HG03066 (cell line): ENCODE data around the gene SMARCA2.

Experiments
- ATAC-seq: cut with Tn5 transposase; IDR thresholded peaks from one replicate; pipeline ENCODE4 v1.9.1; 2021; ENCODE audit warnings: low read depth; ENCODE audit not compliant: unreplicated experiment

The SMARCA2 gene

DNA sequence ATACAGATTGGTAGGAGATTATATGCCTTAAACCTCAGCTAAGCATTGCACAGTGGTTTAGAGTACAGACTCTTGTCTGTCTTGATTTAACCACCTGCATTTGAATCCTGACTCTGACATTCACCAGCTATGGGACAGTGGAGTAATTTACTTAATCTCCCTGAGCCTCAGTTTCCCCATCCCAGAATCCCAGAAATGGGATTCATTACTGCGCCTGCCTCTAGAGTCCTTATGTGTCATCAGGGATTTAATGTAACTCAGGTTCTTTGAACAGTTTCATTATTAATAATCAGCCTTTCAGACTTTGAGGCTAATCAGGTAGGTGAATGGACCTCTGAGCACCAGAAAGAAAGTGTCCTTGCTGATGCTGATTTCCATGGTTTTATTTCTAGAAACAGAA lies 149.1 kb downstream of the SMARCA2 start:
- ATAC-seq = no peak

- no peak for ATAC-seq
These were observed 151.1 kb downstream of the SMARCA2 start for GRCh38 chr9:2166203-2166602.

DNA sequence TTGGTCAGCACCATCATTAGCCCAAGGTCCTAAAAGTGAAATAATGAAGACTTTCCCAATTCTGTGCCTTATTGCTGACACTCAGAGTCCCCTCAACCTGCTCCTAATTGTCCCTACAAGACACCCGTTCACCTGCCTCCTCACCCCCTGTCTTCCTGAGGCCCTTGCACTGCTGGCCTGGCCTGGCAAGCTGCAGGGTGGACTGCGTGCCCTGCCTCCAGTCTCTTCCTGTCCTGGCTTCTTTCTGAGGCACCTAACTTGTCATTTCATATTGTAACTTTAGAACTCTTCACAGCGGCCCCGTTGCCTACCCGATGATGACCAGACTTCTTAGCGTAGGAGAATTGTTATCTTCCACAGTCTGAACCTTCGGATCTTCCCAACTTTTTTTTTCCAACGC lies 153.9 kb downstream of the SMARCA2 start:
- ATAC-seq = no peak

GRCh38 chr9:2170722-2171121 lies 155.6 kb downstream of the SMARCA2 start:
- ATAC-seq = no peak

GRCh38 chr9:2173170-2173569 lies 158.0 kb downstream of the SMARCA2 start:
- no peak for ATAC-seq

DNA sequence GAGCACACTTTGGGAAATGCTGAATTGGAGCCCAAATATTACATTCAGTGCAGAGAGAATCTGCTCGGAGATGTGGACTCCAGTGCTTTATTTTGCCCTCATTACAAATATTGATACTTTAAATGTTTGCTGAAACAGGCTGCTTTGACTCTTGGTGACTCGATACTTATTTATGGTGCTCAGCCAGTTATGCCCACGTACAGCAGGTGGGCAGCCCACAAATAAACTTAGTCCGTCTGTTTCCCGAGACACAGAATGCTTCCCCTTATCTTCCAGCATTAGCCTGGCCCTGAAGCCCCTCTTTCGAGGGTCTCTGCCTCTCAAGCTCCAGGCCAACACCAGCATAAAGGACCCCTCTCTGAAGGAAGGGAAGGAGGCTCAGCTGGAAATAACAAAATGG lies 158.7 kb downstream of the SMARCA2 start:
- ATAC-seq = no peak

GRCh38 chr9:2174306-2174705 lies 159.2 kb downstream of the SMARCA2 start:
- no peak for ATAC-seq

DNA sequence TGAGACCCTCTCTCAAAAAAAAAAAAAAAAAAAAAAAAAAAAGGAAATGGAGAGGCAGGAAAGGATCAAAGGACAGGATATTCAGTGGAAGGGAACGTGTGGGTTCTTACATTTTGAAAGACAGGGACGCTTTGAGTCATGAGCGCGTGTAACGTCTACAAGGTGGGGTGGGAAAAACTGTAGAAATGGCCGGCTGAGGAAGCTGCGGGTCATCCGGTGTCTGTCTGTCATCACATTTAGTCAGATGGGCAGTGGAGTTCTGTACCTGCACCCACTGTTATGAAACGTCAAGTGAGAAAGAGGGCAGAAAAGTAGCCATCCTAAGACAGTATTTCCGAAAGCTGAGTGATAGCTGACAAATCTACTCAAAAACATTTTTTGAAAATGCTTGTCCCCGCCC lies 159.8 kb downstream of the SMARCA2 start:
- ATAC-seq = no peak

DNA sequence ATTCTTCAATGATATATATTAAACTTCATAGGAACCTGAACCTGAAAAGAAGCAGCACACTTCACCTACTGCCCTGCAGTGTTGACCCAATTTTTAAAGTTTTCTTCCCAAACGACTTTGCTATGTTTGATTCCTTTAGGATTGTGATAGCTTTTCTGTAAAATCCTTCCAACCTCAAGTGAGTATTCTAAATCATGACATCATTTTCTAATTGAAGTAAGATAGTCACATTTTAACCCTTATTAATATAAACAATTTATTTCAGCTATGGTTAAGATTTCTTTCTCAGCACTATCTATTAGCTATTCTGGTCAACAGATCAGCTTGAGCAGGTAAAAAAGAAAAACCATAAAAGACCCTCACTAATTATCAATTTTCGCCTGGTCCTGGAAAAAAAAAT lies 162.0 kb downstream of the SMARCA2 start:
- no peak for ATAC-seq

DNA sequence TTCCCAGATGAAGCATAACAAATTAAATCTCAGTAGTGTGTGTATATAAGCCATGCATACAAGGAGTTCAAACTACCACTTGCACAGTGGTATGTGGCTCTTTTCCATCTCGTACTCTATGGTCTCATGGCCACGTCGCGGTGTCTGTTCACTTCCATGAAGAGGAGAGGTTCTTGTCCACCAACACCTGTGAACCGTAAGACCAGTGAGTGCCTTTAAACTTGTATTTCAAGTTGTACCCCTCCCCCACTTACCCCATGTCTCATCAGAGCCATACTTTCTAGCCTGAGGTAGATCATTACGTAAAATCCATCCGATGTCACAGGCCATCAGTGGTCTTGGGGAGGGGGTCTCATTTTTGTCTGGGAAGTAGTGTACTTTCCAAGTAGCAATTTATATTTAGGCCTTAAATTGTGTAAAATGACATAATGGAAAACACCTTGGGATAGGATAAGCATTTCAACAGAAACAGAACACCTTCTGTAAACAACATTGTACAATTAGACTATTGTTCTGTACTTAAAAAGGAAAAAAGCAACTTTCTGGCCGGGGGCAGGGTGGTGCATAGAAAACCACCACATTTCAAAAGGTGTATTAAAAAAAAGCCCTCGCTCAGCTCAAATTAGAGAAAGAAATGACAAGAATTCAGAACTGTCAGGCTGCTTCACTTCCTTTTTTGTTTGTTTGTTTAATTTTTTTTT lies 163.0 kb downstream of the SMARCA2 start:
- ATAC-seq = no peak

DNA sequence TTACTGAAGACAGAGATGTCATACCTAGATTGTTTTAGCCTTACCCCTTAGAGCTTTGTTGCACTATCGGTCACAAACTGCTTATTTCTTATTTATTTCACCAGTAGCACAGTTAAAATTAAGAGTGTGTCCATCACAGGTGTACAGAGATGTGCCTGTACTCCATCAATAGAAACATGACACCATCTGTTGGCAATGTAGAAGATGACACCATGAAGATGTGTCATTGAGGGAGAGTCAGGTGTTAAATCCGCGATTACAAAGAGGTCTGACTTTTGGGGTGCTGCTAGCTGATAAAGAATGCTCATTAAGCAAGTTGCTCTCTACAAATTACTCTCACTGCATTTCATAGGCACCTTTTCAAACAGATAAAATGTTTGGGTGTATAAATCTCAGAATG lies 164.4 kb downstream of the SMARCA2 start:
- ATAC-seq = no peak

DNA sequence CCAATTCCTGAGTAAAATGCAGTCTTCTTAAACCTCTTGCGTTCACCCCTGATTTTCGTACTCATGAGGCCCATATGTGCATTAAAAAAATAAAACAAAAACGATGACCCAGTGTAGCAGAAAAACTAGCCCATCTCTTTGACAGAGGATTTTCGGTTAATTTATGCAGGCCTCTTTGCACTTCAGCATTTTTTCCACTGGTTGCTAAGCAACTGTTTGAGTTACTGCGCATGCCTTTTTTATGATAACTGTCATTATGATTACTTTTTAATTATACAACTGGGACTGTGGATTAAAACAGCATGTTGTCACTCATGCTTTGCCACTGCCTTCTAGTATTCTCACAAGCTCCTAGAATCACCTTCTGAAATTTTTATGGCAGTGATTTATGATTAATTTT lies 165.0 kb downstream of the SMARCA2 start:
- no peak for ATAC-seq

DNA sequence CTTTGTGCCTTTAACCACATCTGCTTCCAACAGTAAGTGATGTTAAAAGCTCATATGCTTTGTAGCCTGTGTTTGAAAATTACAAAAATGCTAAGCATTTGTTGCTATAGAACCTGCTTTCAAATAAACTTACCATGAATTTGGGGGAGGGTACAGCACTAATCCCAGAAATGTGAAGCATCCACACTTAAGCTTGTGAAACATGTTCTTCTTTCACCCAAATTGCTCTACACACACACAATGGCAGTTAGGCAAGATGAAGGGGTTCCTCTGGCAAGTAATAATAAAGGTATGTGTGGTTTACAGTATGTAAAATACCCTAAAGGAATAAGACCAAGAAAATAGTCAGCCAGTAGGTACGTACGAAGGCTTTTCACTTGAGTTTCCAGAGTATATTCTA lies 165.6 kb downstream of the SMARCA2 start:
- ATAC-seq = no peak

- ATAC-seq = no peak
These were observed 166.6 kb downstream of the SMARCA2 start for GRCh38 chr9:2181792-2182191.

- ATAC-seq = no peak
These were observed 175.9 kb downstream of the SMARCA2 start for GRCh38 chr9:2190939-2191608.

- no peak for ATAC-seq
These were observed 176.4 kb downstream of the SMARCA2 start for GRCh38 chr9:2191609-2191972.

DNA sequence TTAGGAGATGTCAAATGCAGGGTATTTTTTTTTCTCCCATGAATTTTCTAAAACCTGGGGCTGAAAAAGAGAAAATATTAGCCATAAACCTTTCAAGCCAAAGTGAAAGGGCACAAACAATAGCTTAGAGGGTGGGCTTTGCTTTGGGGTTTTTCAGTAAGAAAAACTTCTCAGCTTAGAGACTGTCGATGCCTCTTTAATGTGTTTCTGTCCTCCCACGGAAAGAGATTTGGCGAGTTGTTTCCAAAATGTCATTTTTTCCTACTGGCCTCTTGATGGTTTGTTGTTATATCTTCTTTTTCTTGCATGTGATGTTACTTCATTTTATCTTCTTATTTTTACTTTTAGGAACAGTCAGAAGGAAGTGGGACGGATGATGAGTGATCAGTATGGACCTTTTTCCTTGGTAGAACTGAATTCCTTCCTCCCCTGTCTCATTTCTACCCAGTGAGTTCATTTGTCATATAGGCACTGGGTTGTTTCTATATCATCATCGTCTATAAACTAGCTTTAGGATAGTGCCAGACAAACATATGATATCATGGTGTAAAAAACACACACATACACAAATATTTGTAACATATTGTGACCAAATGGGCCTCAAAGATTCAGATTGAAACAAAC lies 177.3 kb downstream of the SMARCA2 start:
- ATAC-seq = no peak

- no peak for ATAC-seq
These were observed 178.4 kb downstream of the SMARCA2 start for GRCh38 chr9:2193552-2193951.

GRCh38 chr9:2195211-2195610 lies 180.1 kb downstream of the SMARCA2 start:
- ATAC-seq = no peak

- ATAC-seq = no peak
These were observed 181.6 kb downstream of the SMARCA2 start for GRCh38 chr9:2196757-2197156.

DNA sequence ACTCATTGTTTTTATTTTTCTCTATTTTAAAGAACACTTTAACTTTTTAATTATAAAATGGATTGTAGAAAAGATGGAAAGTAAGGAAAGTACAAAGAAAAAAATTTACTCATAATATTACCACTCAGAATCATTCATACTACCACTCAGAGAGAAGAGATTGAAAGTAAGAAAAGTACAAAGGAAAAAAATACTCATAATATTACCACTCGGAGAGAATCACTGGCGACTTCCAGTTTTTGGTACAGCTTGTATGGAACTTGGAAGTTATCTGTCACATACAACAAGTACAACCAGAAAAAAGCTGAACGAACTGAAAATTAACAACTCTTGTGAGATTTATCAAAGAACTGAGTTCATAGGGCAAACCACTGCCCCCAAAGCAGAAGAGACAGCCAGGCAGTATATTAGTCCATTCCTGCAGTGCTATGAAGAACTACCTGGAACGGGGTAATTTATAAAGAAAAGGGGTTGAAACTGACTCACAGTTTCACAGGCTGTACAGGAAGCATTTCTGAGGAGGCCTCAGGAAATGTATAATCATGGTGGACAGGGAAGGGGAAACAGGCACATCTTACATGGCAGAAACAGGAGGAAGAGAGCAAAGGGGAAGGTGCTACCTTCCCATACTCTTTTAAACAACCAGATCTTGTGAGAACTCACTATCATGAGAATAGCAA lies 183.9 kb downstream of the SMARCA2 start:
- no peak for ATAC-seq
